Fibroblast of lung (primary cell): ENCODE measurements around the gene LONP1.
"Not testable (repeated sequence)": the region's sequence is repeated elsewhere in the genome, so short reads cannot be mapped to it uniquely, and the experiment has no call there.

Source experiments
- EZH2 ChIP-seq: IDR thresholded peaks from 2 replicates; pipeline ENCODE4 v1.5.1; 2012; ENCODE audit warnings: low read length, control low read depth, mild to moderate bottlenecking; ENCODE audit errors: missing control alignments
- TF ChIP-seq, protein P1 (sequence below), 2 donors: IDR thresholded peaks in 1 of 2; conservative IDR thresholded peaks in 1 of 2; 1 replicate in 1 of 2; 2 replicates in 1 of 2; pipeline ENCODE4 v1.5.1; 2011 to 2012; ENCODE audit warnings: low read length in 2 of 2, control low read depth in 1 of 2, inconsistent platforms in 1 of 2, low read depth in 1 of 2, mild to moderate bottlenecking in 1 of 2

DNA sequence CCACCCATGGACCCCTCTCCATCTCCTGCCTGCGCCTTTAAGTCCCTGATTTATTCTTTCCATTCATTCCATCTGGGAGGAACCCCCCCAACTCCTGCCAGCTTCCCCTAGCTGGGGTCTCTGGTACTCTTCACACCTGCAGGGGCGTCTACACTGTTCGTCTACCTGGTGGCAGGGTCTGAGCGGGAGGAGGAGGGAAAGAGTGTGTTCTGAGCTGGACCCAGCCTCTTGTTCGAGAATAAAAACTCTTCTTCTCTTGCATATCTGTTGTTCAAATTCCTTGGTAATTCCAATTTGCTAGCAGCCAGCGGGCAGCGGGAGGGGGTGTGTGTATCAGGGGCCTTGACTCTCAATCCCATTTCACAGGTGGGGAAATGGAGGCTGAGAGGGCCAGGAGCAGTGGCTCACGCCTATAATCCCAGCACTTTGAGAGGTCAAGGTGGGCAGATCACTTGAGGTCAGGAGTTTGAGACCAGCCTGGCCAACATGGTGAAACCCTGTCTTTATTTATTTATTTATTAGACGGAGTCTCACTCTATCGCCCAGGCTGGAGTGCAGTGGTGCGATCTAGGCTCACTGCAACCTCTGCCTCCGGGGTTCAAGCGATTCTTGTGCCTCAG is 31.6 kb downstream of the LONP1 start:
- TF ChIP-seq, protein P1, sequence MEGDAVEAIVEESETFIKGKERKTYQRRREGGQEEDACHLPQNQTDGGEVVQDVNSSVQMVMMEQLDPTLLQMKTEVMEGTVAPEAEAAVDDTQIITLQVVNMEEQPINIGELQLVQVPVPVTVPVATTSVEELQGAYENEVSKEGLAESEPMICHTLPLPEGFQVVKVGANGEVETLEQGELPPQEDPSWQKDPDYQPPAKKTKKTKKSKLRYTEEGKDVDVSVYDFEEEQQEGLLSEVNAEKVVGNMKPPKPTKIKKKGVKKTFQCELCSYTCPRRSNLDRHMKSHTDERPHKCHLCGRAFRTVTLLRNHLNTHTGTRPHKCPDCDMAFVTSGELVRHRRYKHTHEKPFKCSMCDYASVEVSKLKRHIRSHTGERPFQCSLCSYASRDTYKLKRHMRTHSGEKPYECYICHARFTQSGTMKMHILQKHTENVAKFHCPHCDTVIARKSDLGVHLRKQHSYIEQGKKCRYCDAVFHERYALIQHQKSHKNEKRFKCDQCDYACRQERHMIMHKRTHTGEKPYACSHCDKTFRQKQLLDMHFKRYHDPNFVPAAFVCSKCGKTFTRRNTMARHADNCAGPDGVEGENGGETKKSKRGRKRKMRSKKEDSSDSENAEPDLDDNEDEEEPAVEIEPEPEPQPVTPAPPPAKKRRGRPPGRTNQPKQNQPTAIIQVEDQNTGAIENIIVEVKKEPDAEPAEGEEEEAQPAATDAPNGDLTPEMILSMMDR (conservative IDR thresholded peaks at IDR 0.05 in 1 of 2, IDR thresholded peaks at IDR 0.05 in 1 of 2; ENCODE audit: low read depth in 1 of 2, low read length in 2 of 2) = not testable (repeated sequence)
- TF ChIP-seq EZH2 = not testable (repeated sequence)
